8988T (cell line): ENCODE measurements around the gene MFSD2B.

ENCODE experiments used
- DNase-seq: peaks from one replicate; pipeline ENCODE4 v3.0.0; 2011

Gene MFSD2B

DNA sequence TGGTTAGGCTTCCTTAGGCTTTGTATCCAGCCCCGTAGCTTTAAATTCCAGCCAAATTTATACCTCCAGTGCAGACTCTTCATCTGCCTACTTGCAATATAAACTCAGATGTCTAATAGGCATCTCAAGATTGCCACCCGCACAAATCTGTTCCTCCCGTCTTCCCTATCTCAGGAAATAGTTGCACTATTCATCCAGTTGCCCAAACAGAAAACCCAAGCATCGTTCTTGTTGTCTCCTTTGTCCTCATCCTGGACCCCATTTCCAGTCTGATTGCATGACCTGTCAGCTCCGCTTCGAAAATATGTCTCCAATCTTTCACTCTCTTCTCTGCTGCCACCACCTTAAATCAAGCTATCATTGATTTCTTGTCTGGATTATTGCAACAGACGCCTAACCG, 41.9 kb downstream of the MFSD2B start:
- no peak for DNase-seq

DNA sequence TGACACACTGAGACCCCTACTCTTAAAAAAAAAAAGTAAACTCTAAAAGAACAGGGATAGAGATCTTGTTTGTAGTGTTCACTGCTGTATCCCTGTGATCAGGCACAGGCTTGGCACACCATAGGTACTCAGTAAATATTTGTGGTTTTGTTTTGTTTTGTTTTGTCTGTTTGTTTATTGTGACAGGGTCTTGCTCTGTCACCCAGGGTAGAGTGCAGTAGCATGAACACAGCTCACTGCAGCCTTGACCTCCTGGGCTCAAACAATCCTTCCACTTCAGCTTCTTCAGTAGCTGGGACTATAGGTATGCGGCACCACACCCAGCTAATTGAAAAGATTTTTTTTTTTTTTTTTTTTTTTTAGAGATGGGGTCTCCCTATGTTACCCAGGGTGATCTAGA, 43.1 kb downstream of the MFSD2B start:
- DNase-seq = no peak

DNA sequence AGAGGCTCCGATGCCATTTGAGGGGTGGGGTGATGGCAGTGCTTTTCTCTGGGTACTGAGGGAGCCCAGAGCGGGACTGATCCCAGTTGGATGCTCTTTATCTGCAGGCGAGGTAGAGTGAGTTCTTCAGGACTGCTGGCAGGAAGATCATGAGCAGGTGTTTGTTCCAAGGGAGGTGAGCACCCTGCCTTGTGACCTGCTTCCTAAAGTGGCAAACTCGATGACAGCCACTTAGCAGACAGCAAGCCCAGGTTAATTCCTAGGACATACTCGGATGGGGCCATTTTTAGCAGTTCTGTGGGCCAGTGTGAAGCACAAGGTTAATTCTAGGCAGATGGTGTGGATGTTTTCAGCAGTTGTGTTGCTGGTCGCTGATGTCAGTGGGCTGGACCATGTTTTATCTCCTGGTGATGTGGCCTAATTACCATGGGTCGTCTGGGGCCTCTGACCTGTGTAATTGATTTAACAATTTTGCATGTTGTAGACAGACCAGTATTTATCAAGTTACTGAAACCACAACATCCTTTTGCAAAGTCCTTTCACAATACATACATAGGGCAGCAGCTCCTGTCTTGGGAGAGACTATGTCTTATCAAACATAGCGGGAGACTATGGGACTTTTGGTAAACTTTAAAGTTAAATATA, 44.6 kb downstream of the MFSD2B start:
- no peak for DNase-seq

DNA sequence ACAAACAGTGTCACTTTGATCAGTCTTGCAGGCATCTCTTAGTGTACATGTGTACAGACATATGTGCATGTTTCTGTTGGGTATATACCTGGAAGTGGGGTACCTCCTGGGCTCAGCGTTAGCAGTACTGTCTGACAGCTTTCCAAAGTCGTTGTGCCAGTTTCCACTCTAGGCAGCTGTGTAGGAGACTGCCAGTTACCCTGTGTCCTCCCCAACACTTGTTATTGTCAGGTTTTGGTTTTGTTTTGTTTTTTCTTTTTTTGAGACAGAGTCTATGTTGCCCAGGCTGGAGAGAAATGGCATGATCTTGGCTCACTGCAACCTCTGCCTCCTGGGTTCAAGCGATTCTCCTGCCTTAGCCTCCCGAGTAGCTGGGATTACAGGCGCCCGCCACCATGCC, 45.9 kb downstream of the MFSD2B start:
- no peak for DNase-seq

DNA sequence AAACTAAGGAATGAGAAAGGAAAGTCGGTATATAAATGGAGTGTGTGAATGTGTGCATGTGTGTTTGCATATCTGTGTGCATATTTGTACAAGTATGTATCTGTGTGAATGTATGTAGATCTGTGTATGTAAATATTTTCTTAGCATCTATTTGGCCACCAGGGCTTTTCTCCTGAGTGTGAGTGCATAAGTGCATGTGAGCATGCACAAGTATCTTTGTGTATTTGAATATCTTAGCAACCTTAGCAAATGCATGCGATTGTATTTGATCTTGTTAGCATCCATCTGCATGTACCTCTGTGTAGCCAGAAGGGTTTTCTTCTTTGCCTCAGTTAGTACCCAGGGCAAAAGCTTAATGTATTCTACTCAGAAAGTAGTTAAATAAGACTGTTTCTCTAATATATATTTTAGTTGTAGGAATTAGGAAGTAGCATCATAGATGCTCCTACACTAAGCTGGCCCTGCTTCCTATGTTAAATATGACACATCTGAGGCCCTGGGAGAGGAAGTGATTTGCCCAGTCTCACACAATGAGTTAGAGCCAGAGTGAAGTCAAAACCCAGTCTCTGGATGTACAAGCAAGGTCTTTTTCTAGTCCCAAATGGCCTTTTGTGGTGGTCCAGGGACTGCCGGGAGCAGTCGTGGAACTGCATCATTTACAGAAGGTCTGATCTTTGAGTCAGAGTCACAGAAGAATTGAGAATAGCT, 48.8 kb downstream of the MFSD2B start:
- DNase-seq = no peak

DNA sequence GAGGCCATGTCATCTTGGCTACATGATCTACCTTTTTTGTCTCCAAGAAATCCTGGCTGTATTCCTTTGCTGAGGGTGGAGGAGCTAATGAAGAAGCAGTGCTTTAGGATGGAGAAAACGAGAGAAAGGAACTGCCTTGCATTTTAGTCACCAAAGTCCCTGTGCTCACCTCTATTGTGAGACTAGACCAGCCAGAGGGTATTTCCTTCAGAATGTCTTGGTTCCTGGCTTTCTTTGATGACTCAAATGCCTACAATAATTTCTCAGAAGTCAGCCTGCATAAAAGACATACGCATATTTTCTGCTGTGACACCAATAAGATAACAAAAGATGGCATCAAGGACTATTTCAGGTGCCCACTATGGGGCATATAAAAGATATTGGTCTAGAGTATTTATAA, 55.5 kb downstream of the MFSD2B start:
- no peak for DNase-seq

DNA sequence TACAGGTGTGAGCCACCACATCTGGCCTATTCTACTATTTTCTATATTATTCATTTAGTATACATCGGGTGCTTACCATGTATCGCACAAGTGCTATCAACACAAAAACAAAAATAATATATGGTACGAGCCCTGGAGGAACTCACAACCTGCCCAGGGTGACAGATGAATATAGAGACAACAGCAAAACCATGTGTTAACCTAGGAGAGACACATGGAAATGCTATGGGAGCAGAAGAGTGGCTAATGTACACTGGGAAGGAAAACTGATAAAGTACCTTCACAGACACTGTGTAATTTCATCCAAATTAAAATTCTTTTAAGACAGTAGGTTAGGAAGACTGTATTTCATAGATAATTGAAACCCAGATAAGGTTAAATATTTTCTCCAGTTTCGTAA, 62.4 kb downstream of the MFSD2B start:
- DNase-seq = no peak

DNA sequence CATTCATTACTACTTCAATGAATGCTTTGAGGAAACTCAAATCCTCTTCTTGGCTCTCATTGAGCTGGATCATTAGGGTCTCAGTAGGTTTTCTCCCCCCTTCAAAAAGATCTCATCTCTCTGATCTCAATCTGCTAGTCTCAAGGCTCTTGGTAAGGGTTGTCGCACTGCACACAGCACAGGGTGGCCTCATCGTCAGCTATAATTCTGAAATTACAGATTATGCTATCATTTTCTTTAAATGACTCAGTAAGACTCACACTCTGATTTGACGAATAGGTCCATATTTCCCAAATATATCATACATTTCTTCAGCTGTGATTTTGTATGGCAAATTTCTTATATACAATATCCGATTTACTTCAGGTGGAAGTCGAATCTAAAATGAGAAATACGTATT, 63.9 kb downstream of the MFSD2B start:
- no peak for DNase-seq

DNA sequence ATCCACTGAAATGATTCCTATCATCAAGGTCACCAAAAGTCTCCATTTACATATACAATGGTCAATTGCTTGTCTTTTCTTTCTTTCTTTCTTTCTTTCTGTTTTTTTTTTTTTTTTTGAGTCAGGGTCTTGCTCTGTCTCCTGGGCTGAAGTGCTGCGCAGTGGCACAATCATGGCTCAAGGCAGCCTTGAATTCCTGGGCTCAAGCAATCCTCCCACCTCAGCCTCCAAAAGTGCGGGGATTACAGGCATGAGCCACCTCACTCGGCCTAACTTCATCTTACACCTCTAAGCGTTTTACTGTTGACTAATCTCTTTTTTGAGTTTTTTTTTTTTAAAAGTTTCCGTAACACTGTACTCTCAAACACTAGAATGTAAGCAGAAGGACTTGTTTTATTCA, 65.4 kb downstream of the MFSD2B start:
- DNase-seq = no peak
